Spinal cord (tissue), 10 donors: Measurements from ENCODE around the gene RTTN. TPM values are rescaled to one million over a fixed set of nuclear protein-coding genes. Genes with fewer than 3 reads are reported as not detected.

Source experiments
- DNase-seq, 6 donors: peaks; one replicate each; pipeline versions ENCODE4 v3.0.0 to v3.0.0-alpha.2; 2013 to 2015; ENCODE audit warnings: low spot score in 6 of 6, low read depth in 4 of 6
- H3K27ac ChIP-seq: one replicate; pipeline ENCODE4 v1.5.1; 2013; ENCODE audit warnings: low read depth, low read length, control low read depth
- H3K27me3 ChIP-seq: one replicate; pipeline ENCODE4 v1.6.1; 2013; ENCODE audit warnings: low read length; ENCODE audit not compliant: control insufficient read depth, insufficient read depth
- H3K36me3 ChIP-seq: one replicate; pipeline ENCODE4 v1.6.1; 2013; ENCODE audit warnings: low read length; ENCODE audit not compliant: control insufficient read depth, insufficient read depth
- H3K4me1 ChIP-seq: one replicate; pipeline ENCODE4 v1.6.1; 2013; ENCODE audit warnings: low read length; ENCODE audit not compliant: control insufficient read depth, insufficient read depth
- H3K4me3 ChIP-seq: one replicate; pipeline ENCODE4 v1.5.1; 2013; ENCODE audit warnings: low read depth, low read length, control low read depth
- H3K9me3 ChIP-seq: one replicate; pipeline ENCODE4 v1.6.1; 2013; ENCODE audit warnings: low read length; ENCODE audit not compliant: control insufficient read depth, insufficient read depth
- WGBS: methylation state at CpG from one replicate; pipeline ENCODE4 v1.1.5; 2013; ENCODE audit warnings: missing lambda C conversion rate; ENCODE audit not compliant: insufficient coverage; 5-methylcytosine and 5-hydroxymethylcytosine counted together
- polyA plus RNA-seq, 2 donors: library from polyadenylated mRNA; unstranded; fragments of 120-200 nt; gene quantifications; one replicate each; pipeline ENCODE4 v1.2.1, GENCODE V29; 2013; ENCODE audit not compliant: insufficient read length in 2 of 2
- total RNA-seq, 2 donors: library from RNA; depleted of rRNA in 1 of 2; stranded (reverse); fragments of 120-200 nt in 1 of 2; fragments of >200 nt in 1 of 2; gene quantifications; one replicate each; pipeline versions ENCODE4 v1.2.3 to v1.2.4, GENCODE V29; 2013 to 2014
- donor health status: healthy.

Gene RTTN
- total and polyA plus RNA-seq, 4 donors, result 14.0 to 46.0 (median 18.1) TPM

DNA sequence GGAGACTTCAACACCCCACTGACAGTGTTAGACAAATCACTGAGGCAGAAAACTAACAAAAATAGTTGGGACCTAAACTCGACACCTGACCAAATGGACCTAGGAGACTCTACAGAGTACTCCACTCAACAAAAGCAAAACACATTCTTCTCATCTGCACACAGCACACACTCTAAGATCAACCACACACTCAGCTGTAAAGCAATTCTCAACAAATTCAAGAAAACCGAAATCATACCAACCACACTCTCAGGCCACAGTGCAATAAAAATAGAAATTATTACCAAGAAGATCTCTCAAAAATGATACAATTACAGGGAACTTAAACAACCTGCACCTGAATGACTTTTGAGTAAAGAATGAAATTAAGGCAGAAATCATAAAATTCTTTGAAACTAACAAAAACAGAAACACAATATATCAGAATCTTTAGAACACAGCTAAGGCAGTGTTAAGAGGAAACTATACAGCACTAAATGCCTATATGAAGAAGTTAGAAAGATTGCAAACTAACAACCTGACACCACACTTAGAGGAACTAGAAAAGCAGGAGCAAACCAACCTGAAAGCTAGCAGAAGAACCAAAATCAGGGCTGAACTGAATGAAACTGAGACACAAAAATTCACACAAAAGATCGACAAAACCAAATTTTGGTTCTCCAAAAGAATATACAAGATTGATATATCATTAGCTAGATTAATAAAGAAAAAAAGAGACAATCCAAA is 46.3 kb downstream of the RTTN start:
- WGBS, result 82% methylated on average over 1 of the region's 3 CpGs
- no peaks in the 10 kb centered on the region for H3K4me1 ChIP-seq
- H3K36me3 ChIP-seq, result peaks cover 6% of the 10 kb centered on the region
- H3K27ac ChIP-seq, result no peak overlapping the region
- H3K9me3 ChIP-seq, result no peaks in the 10 kb centered on the region
- no peak overlapping the region for H3K4me3 ChIP-seq
- DNase-seq, result no peak
- H3K27me3 ChIP-seq, result no peaks in the 10 kb centered on the region

DNA sequence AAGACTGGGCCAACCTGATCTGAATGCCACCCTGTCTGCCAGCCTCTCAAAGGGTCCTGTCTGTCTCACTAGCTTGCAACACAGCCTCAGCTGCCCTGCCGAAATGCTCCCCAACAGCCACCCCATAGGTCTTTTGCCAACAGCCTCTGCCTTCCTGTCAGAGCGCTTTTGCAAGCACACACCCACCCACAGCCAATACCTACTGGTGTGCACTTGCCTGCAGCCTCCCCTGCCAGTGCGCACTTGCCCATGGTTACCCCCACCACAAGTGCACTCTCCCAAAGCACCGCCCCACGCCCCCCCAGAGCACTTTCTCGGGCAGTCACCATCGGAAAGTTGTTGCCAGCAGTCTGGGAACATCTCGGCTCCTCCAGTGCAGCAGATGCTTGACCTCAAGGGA is 48.6 kb downstream of the RTTN start:
- no peak overlapping the region for H3K27ac ChIP-seq
- H3K27me3 ChIP-seq, result no peaks in the 10 kb centered on the region
- no peaks in the 10 kb centered on the region for H3K4me1 ChIP-seq
- 95% methylated on average over 8 of the region's 8 CpGs for WGBS
- H3K36me3 ChIP-seq, result peaks cover 6% of the 10 kb centered on the region
- no peak for DNase-seq
- H3K9me3 ChIP-seq, result no peaks in the 10 kb centered on the region
- H3K4me3 ChIP-seq, result no peak overlapping the region

DNA sequence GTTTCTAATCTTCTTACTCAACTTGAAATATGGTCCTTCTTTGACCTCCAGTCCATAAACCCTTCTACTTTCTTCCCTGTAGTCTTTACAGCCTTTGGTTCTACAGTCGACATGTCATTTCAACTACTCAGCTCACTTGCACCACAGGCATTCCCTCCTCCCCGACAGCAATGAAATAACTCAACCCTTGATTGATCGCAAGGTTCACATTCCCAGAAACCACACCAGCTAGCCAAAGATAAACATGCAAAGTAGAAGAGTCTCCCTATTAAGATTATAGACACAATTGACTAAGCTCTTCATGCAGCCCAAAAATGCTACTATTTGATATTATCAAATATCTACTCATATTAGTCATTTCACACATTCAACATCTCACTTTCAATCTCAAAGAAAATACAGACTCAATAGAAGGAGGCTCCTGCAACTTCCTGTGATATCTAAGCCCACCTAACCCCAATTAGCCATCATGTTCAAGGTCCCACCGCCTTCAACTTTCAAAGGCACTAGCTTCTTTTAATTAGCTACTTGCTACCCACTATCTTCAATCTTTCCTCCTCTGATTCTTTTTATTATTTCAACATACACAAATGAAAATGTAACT is 50.8 kb downstream of the RTTN start:
- no peaks in the 10 kb centered on the region for H3K27me3 ChIP-seq
- DNase-seq, result no peak
- no peak overlapping the region for H3K27ac ChIP-seq
- no peaks in the 10 kb centered on the region for H3K4me1 ChIP-seq
- WGBS, result 50% methylated on average over 2 of the region's 4 CpGs
- H3K9me3 ChIP-seq, result no peaks in the 10 kb centered on the region
- H3K36me3 ChIP-seq, result peaks cover 6% of the 10 kb centered on the region
- H3K4me3 ChIP-seq, result no peak overlapping the region

DNA sequence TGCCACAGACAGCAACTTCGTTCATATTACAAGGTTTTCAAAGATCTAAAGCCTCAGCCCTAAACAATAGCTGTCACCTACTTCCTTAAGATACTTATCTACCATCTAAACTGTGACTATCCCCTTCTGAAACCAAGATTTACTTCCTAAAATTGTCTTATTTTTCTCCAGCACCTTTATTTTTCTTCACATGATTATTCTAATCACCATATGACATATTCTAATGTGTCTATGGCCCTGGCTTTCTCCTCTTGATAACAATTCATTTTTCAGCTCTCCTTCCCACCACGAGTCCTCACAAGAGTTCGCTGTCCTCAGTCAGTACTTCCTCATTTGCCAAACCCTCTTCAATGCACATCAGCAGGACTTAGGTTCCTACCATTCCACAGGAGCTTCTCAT is 53.9 kb downstream of the RTTN start:
- 80% methylated on average over 3 of the region's 3 CpGs for WGBS
- Histone ChIP-seq H3K4me1 (no peaks in the 10 kb centered on the region), H3K36me3 (peaks cover under 1% of the 10 kb centered on the region), H3K27me3 (no peaks in the 10 kb centered on the region), H3K9me3 (no peaks in the 10 kb centered on the region), H3K4me3 (no peak overlapping the region), H3K27ac (no peak overlapping the region)
- no peak for DNase-seq

DNA sequence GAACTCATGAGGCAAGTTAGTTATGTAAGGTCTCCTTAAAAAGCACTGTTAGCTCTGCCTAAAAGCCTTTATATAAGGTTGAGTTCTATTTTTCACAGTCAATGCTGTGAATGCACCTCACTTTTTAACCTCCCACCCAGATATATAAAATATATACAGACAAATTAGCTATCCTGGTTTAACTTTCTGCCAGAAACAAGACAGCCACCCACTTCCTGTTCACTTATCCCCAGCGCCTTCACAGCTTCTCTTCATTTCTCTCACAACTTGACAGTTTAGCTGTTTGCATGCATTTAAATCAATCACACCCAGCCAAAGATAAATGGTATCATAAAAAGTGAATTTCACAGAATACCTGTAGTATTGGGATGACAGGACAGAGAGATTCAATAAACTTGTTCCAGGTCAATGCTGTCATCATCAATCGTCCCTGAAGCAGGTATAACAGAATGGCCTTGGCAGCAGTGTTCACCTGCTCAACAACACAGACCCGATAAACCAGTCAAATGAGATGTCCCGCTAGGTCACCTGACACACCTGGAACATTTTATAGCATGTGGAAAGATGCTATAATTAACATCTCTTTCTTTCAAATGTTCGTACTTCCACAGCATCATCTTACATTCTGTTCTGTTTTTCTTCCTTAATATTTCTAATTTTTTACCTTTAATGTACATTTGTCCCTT is 55.7 kb downstream of the RTTN start:
- no peak for DNase-seq
- H3K27me3 ChIP-seq, result no peaks in the 10 kb centered on the region
- no peaks in the 10 kb centered on the region for H3K36me3 ChIP-seq
- H3K4me1 ChIP-seq, result no peaks in the 10 kb centered on the region
- no peak overlapping the region for H3K27ac ChIP-seq
- no peak overlapping the region for H3K4me3 ChIP-seq
- no peaks in the 10 kb centered on the region for H3K9me3 ChIP-seq
- 100% methylated on average over 2 of the region's 5 CpGs for whole genome bisulfite sequencing

DNA sequence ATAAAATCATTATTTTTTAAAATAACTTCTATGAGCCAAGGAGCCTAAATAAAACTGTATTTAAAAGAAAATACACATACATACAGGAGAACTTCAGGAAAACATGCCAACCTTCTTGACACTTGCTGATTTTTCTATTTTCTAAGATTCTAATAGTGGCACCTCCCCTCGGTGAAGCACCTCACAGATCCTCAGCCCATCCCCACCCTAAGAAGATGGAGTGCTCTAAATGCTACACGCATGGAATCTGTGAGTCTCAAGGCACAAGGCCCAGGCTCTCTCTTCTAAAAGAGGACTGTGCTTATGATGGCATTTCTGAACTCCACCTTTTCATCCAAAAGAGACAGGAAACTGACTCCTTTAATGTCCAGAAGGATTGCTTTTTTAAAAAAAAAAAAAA is 56.3 kb downstream of the RTTN start:
- H3K4me1 ChIP-seq, result no peaks in the 10 kb centered on the region
- no peak overlapping the region for H3K27ac ChIP-seq
- no peaks in the 10 kb centered on the region for H3K36me3 ChIP-seq
- H3K27me3 ChIP-seq, result no peaks in the 10 kb centered on the region
- DNase-seq, result no peak
- no peak overlapping the region for H3K4me3 ChIP-seq
- no CpG with 5 or more reads among the region's 2 CpGs for WGBS
- no peaks in the 10 kb centered on the region for H3K9me3 ChIP-seq

DNA sequence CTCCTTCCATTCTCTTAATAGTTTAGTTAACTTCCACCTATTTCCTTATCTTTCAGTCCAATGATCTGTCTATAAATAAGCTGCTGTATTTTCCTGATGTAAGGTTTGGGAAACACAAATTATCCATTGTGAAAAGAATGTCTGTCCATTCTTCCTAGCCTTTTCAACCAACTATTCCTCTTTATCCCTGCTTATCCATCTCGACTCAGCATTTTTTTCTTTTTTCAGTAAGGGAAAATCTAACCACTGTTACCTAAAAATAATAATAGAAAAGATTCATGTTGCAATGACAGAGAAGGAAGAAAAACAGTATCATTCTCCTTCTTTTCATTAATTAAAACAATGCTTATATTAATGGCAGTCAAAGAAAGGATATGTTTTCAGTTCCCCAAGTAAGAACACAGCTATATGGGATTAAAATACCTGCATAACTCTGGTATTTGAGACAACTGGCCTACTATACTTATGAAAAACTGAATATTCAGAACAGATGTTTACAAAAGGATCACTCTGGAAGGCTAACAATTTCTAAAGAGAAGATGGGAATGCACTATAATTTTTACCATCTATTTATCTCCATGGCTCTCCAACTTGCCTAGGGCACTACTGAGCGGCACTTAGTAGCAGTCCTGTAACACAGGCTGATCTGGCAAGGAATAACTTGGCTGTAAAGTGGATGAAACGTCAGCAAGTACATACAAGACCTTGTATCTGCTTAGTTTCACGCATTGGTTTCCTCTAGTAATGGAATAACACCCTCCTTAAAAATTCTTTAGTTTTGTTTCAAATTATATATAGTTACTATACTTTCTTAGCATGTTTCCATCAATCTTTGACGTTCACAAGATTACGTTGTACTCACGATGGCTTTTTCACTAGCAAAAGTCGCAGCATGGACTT is 57.2 kb downstream of the RTTN start:
- Histone ChIP-seq H3K36me3 (no peaks in the 10 kb centered on the region), H3K27ac (no peak overlapping the region), H3K9me3 (no peaks in the 10 kb centered on the region), H3K4me1 (no peaks in the 10 kb centered on the region), H3K4me3 (no peak overlapping the region), H3K27me3 (no peaks in the 10 kb centered on the region)
- WGBS, result 100% methylated on average over 4 of the region's 8 CpGs
- no peak for DNase-seq

DNA sequence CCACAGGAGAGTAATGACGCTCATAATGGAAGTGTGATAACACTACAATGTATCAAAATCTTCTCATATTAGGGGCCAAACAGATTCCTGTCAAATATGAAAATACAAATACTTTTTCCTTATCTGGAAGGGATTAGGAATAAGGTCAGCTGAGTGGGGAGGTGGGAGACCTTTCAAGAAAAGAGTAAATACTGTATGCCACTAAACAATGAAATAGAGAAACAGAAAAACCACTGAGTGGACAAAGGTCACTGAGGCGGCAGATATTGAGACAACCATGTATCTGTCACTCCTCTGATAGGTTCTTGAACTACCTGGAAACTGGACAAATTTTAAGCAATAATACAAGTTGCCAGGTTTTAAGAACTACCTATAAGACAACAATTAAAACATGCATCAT is 59.3 kb downstream of the RTTN start:
- H3K27me3 ChIP-seq, result no peaks in the 10 kb centered on the region
- DNase-seq, result no peak
- H3K4me3 ChIP-seq, result no peak overlapping the region
- no peaks in the 10 kb centered on the region for H3K9me3 ChIP-seq
- no peaks in the 10 kb centered on the region for H3K4me1 ChIP-seq
- WGBS, result 100% methylated on average over 1 of the region's 2 CpGs
- no peak overlapping the region for H3K27ac ChIP-seq
- no peaks in the 10 kb centered on the region for H3K36me3 ChIP-seq

DNA sequence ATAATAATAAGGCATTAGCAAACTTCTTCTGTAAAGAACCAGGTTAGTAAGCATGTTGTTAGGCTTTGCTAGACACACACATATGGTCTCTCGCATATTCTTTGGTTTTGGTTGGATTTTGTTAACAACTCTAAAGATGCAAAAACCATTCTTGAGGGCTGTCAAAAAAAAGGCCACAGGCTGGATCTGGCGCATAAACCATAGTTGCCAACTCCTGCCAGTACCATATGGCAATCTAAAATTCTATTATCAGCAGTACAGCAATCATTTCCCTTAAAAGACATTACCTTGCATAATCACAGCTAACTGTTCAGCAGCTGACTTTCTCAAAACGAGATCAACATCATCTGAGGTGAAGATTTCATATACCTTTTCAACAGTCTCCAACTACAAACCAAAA is 63.5 kb downstream of the RTTN start:
- no peaks in the 10 kb centered on the region for H3K27me3 ChIP-seq
- no peak overlapping the region for H3K27ac ChIP-seq
- no peaks in the 10 kb centered on the region for H3K4me1 ChIP-seq
- WGBS, result 86% methylated on average over 2 of the region's 3 CpGs
- peak in 1 of 6 donors; percentile 44 for DNase-seq
- no peak overlapping the region for H3K4me3 ChIP-seq
- H3K36me3 ChIP-seq, result no peaks in the 10 kb centered on the region
- no peaks in the 10 kb centered on the region for H3K9me3 ChIP-seq
